CD4-positive, alpha-beta T cell treated with Interleukin-6 for 4 hours (primary cell): ENCODE measurements around the gene MARK1.

ENCODE experiments used
- DNase-seq: peaks from one replicate; pipeline ENCODE4 v3.0.0-alpha.2; 2020; ENCODE audit warnings: mixed read lengths

The MARK1 gene

GRCh38 chr1:220692436-220693228 is 164.7 kb downstream of the MARK1 start:
- DNase-seq, result no peak

GRCh38 chr1:220694866-220695382 is 167.0 kb downstream of the MARK1 start:
- no peak for DNase-seq

GRCh38 chr1:220695426-220695825 is 167.5 kb downstream of the MARK1 start:
- no peak for DNase-seq

GRCh38 chr1:220696226-220696862 is 168.4 kb downstream of the MARK1 start:
- DNase-seq, result no peak

- no peak for DNase-seq
Measured at GRCh38 chr1:220696863-220697231, 168.9 kb downstream of the MARK1 start.

- no peak for DNase-seq
Measured at GRCh38 chr1:220697326-220697725, 169.4 kb downstream of the MARK1 start.

- no peak for DNase-seq
Measured at GRCh38 chr1:220698607-220699016, 170.7 kb downstream of the MARK1 start.

GRCh38 chr1:220699044-220699443 is 171.1 kb downstream of the MARK1 start:
- DNase-seq, result no peak

GRCh38 chr1:220700556-220701179 is 172.7 kb downstream of the MARK1 start:
- no peak for DNase-seq

GRCh38 chr1:220701974-220702373 is 174.0 kb downstream of the MARK1 start:
- DNase-seq, result no peak

- DNase-seq, result no peak
Measured at GRCh38 chr1:220702733-220703270, 174.9 kb downstream of the MARK1 start.

GRCh38 chr1:220703305-220703704 is 175.4 kb downstream of the MARK1 start:
- no peak for DNase-seq

- no peak for DNase-seq
Measured at GRCh38 chr1:220705782-220706181, 177.8 kb downstream of the MARK1 start.

- DNase-seq, result no peak
Measured at GRCh38 chr1:220706480-220706879, 178.5 kb downstream of the MARK1 start.

- DNase-seq, result no peak
Measured at GRCh38 chr1:220707160-220707559, 179.2 kb downstream of the MARK1 start.

GRCh38 chr1:220708244-220708643 is 180.3 kb downstream of the MARK1 start:
- DNase-seq, result no peak

GRCh38 chr1:220708936-220709801 is 181.2 kb downstream of the MARK1 start:
- DNase-seq, result no peak

- no peak for DNase-seq
Measured at GRCh38 chr1:220710333-220710732, 182.4 kb downstream of the MARK1 start.

- DNase-seq, result no peak
Measured at GRCh38 chr1:220711056-220711809, 183.3 kb downstream of the MARK1 start.
